ENCODE measurements around the gene DOCK9. TPM values are rescaled to one million over a fixed set of nuclear protein-coding genes. Genes with fewer than 3 reads are reported as not detected.

Gene DOCK9
- total RNA-seq, 2 experiments from 2014 or later = 33.4 to 36.9 TPM

- Mint-ChIP-seq H3K9me3 (no peaks in the 10 kb centered on the region), H3K27ac (no peak overlapping the region), H3K36me3 (ENCODE audit: low read depth) (no peaks in the 10 kb centered on the region), H3K27me3 (peaks cover 9% of the 10 kb centered on the region), H3K4me3 (no peak overlapping the region), H3K4me1 (ENCODE audit: low read depth) (no peaks in the 10 kb centered on the region)
- CTCF ChIA-PET = no interaction called here
- intact Hi-C loops (cut with micrococcal nuclease) = no loop called here
- POLR2A ChIA-PET = no interaction called here
- ATAC-seq = no peak
- DNase-seq = no peak
- no peak for TF ChIP-seq CTCF (IDR thresholded peaks at IDR 0.05)
Measured at GRCh38 chr13:98775844-98776598, 201.8 kb downstream of the DOCK9 start.

- Mint-ChIP-seq H3K27me3 (peaks cover 6% of the 10 kb centered on the region), H3K4me3 (no peak overlapping the region), H3K4me1 (ENCODE audit: low read depth) (no peaks in the 10 kb centered on the region), H3K36me3 (ENCODE audit: low read depth) (no peaks in the 10 kb centered on the region), H3K27ac (no peak overlapping the region), H3K9me3 (no peaks in the 10 kb centered on the region)
- intact Hi-C loops (cut with micrococcal nuclease) = no loop called here
- no peak for TF ChIP-seq CTCF (IDR thresholded peaks at IDR 0.05)
- ChIA-PET POLR2A (no interaction called here), CTCF (no interaction called here)
- DNase-seq = no peak
- no peak for ATAC-seq
Measured at GRCh38 chr13:98775386-98775785, 202.5 kb downstream of the DOCK9 start.

GRCh38 chr13:98774776-98775175 is 203.1 kb downstream of the DOCK9 start:
- POLR2A ChIA-PET = no interaction called here
- TF ChIP-seq CTCF (IDR thresholded peaks at IDR 0.05) = no peak
- Mint-ChIP-seq H3K9me3 (no peaks in the 10 kb centered on the region), H3K4me1 (ENCODE audit: low read depth) (no peaks in the 10 kb centered on the region), H3K4me3 (no peak overlapping the region), H3K27me3 (peaks cover 5% of the 10 kb centered on the region), H3K36me3 (ENCODE audit: low read depth) (no peaks in the 10 kb centered on the region), H3K27ac (no peak overlapping the region)
- ATAC-seq (no peak), DNase-seq (no peak)
- CTCF ChIA-PET = interaction anchor here (0.9 kb wide), 1 partner anchor 68 kb away, joined by 3 read pairs; no protein-coding TSS in a partner anchor
- intact Hi-C loops (cut with micrococcal nuclease) = no loop called here

- DNase-seq (no peak), ATAC-seq (no peak)
- ChIA-PET POLR2A (no interaction called here), CTCF (interaction anchor here (0.9 to 1.9 kb wide), 2 partner anchors 13 to 69 kb away, joined by 3 to 5 read pairs; no protein-coding TSS in a partner anchor)
- no peaks in the 10 kb centered on the region for H3K36me3 Mint-ChIP-seq (ENCODE audit: low read depth)
- intact Hi-C loops (cut with micrococcal nuclease) = no loop called here
- H3K27ac Mint-ChIP-seq = no peak overlapping the region
- no peak overlapping the region for H3K4me3 Mint-ChIP-seq
- no peak for TF ChIP-seq CTCF (IDR thresholded peaks at IDR 0.05)
- H3K4me1 Mint-ChIP-seq (ENCODE audit: low read depth) = no peaks in the 10 kb centered on the region
- no peaks in the 10 kb centered on the region for H3K9me3 Mint-ChIP-seq
- H3K27me3 Mint-ChIP-seq = peaks cover 4% of the 10 kb centered on the region
Measured at GRCh38 chr13:98773921-98774320, 203.9 kb downstream of the DOCK9 start.

- Mint-ChIP-seq H3K4me1 (ENCODE audit: low read depth) (no peaks in the 10 kb centered on the region), H3K27me3 (peaks cover 3% of the 10 kb centered on the region), H3K27ac (no peak overlapping the region), H3K9me3 (no peaks in the 10 kb centered on the region), H3K4me3 (no peak overlapping the region), H3K36me3 (ENCODE audit: low read depth) (no peaks in the 10 kb centered on the region)
- ATAC-seq (no peak), DNase-seq (no peak)
- ChIA-PET POLR2A (no interaction called here), CTCF (interaction anchor here (1.9 kb wide), 1 partner anchor 12 kb away, joined by 5 read pairs; no protein-coding TSS in a partner anchor)
- TF ChIP-seq CTCF (IDR thresholded peaks at IDR 0.05) = no peak
- intact Hi-C loops (cut with micrococcal nuclease) = no loop called here
Measured at GRCh38 chr13:98772794-98773452, 204.9 kb downstream of the DOCK9 start.

Measured in activated CD8-positive, alpha-beta T cell treated with anti-CD3 and anti-CD28 coated beads for 36 hours (primary cell).